ENCODE measurements around the gene RAMACL.
"Not testable (repeated sequence)": the region's sequence is repeated elsewhere in the genome, so short reads cannot be mapped to it uniquely, and the experiment has no call there.

RAMACL gene

DNA sequence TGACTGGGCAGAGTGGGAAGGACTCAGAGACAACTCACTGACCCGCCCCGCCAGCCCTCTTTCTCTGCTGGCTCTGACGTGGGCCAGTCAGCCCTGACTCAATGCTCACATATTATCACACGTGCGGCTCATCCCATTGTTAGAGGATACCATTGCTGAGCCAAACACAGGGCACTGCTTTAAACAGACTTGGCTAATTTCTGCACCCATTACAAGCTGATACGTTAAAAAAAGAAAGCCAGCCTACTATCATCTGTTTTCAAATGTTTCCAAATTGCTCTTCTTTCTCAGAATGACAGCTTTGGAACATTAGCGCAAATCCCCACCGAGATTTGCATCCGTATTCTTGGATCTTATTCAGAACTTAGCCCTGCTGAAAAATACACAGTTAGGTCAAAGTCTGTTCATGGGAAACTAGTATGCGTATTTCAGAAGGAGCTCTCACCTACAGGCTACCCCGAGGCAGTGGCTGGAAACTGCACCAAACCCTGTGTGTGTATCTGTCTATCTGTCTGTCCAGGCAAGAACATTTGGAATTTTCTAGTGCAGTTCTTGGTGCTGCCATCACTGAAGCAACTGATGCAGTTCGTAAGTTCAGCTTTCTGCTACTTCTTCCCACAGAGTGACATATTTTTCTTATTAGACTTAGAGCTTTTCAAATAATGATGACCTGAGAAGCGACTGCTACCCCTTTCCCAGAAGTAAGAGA, 32.8 kb downstream of the RAMACL start:
- ATAC-seq: no peak

DNA sequence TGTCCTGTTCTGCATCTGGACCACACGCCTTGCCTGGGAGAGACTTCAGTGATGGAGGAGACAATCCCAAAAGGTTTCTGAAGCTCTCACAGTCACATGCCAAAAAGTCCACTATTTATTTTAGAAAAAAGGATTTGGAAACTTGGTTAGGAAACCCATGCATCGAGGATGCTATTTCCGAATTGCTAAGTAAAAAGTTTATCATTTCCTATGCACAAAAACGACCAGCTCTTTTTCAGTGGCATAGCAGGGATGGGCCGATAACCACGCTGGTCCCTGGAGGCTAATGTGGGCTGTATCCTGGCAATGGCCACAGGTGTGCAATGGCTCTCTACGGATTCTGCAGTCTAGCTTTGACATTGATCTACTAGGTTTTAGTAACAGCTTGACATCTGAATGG, 33.9 kb downstream of the RAMACL start:
- no peak for ATAC-seq

DNA sequence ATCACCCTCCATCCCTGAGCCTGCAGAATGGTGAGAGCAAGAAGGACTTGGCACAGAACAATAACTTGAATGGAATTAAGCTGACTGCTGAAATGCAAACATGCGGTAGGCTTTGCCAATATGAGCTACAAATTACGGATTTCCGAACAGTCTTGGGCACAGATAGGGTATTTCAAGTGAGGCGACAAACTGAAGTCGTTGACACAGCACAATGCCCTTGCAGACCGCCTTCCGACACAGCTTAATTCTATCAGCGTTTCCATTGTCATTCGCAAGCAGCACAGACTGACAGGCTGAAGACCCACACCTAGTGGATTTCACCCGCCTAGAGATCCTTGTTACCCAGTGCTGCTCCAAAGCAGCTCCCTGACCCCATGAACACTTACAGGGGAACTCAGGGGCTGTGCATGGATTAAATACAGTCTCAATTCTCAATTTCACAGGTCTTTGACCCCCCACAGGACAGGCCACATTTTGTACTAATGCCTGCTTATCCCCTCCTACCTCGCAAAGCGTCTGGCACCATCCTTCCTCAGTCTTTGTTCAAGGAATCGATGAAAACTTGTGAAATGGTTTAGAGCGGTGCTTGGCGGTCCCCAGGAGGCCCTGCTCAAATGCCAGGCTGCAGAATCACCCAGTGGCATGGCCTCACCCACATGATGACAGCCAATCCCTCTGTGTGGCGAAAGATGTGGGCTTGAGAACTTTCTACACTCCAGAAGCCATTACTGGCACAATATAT, 34.6 kb downstream of the RAMACL start:
- ATAC-seq: no peak

GRCh38 chr6:166546653-166547052, 39.8 kb downstream of the RAMACL start:
- ATAC-seq: no peak

- no peak for ATAC-seq
These were observed 41.1 kb downstream of the RAMACL start for GRCh38 chr6:166545156-166546034.

- ATAC-seq: no peak
These were observed 42.2 kb downstream of the RAMACL start for GRCh38 chr6:166544296-166544605.

DNA sequence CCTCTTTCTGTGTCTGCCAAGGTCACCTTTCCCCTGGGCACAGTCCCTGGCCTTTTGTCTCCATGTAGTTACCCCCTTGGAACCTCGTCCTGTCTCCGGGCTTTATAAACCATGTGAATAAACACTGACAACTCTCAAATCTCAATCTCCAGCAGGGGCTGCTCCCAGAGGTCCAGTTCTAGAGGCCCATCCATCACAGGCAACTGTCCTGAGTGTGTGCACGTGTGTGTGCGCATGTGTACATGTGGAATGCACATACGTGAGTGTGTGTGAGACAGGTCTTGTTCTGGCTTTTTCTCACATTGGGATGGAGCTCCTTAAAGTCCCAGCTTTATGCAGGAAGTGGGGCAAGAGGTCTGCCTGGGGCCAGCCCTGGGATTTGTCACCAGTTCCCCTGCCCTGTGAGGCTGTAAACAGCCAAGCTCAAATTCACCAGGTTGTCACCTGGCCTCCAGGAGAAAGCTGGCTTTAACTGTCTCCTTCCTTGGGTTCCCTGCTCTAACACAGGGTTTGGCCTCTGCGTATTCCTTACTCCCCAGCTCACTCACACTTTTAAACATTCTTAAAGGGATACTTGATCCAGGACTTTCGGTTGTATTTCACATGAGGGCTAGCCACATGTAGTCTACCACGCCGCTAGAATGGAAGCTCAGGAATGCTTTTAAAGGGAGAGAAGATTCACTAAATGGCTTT, 42.7 kb downstream of the RAMACL start:
- ATAC-seq: no peak

GRCh38 chr6:166542580-166542912, 43.9 kb downstream of the RAMACL start:
- ATAC-seq: no peak

DNA sequence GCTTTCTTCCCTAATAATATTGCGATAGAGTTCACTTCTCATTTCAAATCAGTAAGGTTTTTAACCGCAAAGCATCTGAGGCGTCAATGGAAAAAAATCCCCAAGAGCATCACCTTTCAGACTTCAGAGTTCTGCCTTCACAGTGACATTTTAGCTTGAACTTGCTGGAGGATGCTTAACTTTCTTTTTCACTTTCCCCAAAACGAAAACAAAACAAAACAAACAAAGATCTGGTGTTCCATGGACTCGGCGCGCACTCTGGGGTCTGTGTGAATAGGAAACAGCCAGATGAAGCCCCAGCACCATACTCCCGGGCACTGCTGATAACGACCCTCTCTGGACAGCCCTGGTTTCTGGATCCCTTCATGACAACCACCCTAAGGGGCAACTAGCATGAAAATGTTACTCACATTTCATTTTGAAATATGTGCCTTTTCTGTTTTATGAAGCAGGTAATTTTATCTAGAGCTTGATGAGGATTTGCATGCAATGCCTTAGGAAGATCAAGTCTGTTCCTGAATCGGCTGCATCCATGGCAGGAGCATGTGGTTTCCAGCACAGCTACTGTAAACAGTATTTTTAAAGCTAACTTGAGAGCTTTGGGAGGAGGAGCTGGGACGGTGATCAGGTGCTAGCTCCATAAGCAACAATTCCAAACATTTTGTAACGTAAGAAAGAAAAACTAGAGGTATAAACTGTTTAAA, 44.5 kb downstream of the RAMACL start:
- peak; percentile 8 to 29 for ATAC-seq

DNA sequence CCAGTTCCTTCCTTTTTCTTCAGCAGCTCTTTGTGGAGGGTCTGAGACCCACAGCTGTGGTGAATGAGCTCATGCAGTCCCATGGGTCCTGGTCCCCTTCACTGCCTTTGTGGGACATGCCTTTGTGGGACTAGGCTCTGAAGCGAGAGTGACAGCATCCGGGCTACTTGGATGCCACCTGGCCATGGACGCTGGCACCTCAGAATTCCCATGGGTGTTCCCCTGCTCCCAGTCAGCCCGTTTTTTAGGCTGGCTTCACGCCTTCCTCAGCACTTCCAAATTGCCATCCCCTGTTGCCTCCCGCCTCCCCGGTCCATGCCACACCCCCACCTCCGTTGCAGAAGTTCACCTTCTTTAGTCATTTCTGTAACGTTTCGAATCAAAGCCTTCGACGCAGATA, 45.1 kb downstream of the RAMACL start:
- peak; percentile 37 to 41 for ATAC-seq

DNA sequence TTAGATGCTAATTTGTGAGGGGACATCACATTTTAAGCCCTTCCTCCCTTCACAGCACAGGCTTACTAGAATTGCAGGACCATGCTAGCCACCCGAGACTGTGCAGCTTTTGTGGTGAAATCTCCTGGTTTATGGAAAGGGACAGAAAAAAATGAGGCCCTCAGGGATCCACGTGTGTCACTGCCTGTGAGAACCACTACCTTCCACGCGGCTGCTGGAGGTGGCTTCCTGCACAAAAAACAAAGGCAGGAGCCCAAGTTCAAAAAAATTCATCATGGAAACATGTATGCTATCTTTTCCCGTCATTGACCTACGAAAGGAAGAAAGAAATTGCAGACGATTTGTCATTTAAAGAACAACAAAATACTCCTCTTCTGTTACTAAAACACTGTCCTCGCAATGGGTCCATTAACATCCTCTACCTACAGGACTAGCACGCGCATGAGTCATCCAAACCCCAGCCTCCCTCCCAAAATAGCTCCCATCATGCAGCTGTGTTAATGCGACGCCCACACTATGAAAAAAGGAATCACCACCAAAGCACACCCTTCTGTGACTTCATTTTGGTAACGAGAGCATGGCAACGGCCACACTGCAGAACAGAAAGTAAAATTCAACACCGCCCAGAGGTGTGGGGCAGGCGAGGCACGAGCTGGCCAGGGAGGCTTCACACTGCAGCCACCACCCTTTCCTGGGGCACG, 45.7 kb downstream of the RAMACL start:
- peak; percentile 94 to 95 for ATAC-seq

GRCh38 chr6:166539543-166539942, 46.9 kb downstream of the RAMACL start:
- no peak for ATAC-seq

DNA sequence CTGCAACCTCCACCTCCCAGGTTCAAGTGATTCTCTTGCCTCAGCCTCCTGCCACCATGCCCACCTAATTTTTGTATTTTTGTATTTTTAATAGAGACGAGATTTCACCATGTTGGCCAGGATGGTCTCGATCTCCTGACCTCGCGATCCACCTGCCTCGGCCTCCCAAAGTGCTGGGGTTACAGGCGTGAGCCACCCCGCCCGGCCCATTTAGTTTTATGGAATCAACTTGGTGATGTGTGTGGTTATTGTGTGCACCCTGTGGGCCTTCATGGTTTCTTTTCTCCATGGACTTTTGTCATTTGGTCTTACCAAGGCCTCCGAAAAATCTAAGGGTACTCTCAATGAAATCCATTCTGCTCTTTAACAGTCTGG, 47.5 kb downstream of the RAMACL start:
- ATAC-seq: not testable (repeated sequence)

DNA sequence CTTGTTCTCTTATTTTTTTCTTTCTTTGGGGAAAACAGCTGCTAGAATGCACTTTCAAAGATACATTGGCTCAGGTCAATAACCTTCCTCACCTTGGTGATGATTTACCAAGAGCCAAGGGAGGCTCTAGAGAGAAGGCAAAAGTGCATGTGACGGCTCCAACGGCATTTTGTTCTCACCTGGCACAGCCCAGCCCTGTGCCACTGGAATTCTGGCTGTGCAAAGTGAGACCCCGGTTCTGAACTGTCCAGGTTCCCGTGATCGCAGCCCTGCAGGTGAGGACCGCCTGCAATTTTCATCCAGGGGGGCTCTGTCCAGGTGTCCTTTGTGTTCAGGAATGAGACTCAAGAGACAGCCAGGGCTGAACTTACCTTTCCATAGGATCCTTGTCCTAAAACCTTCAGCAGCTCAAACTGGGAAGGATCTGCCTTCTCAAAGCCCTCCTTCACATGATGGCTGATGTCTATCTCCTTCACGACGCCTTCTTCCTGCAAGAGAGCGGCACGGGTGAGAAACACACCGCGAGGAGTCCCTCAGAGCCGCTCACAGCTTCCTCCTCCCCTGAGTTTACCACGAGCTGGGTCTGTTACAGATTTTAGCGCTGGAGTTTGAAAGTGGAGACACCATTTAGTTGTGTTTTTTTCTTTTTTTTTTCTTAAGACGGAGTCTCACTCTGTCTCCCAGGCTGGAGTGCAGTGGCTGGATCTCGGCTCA, 48.0 kb downstream of the RAMACL start:
- ATAC-seq: no peak

DNA sequence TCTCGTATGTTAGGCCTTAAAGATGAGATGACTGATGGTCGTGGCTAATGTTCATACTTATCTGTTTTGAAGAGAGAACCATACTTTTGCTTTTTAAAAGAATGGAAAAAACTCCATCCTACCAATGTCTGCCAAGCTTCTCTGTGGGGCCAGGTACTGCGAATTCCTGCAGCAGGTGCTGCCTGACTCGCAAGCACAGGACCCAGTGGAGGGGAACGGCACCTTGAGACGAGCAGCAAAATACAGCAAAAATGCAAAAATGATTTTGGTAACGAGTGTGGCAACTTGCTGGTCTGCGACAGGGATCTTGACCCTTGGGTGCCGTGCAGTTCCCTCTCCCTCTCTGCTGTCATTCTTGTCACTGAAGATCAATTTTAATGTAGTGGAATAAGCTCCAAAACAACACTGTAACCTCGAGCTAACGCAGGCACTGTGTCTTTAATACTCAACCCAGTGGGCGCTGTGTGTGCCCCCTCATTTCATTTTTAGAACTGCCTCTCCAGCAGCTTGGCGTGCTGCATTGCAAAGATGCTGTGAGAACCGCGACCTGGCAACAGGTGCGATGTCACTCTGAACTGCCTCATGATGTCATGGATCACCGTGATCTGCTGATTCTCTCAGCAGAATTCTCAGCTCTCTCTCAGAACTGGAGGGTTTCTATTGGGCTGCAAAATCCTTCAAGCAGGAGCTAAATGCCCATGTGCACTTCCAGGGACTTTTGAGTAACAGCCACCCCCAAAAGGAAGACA, 51.6 kb downstream of the RAMACL start:
- no peak for ATAC-seq

DNA sequence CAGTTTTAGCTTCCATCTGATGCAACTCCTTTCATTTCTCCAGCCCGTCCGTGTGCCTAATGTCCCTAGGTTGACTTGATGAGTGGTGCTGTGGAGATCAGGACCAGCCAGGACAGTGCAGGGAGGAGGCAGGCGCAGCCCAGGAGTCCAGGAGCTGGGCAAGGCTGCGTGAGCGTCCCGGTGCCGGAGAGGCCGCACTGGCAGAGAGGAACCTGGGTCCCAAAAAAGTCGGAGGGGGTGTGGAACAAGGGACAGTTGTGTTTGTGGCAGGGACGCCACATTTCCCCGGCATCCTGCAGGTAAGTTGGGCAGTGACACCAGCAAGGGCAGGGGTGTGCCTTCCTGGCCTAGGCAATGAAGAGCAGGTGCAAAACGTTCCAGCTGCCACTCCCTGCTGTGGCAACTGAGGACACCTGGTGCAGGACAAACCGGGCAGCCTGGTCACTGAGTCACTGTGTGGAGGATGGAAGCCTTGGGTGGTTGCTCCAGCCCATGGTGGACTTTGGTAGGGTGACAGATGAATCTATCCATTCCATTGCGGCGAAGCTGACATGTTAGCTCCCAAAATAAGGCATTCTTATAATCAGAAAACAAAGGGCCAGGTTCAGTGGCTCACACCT, 53.2 kb downstream of the RAMACL start:
- ATAC-seq: no peak
